Stimulated activated CD8-positive, alpha-beta memory T cell treated with anti-CD3 and anti-CD28 coated beads, Interleukin-12 subunit alpha, Interleukin-12 subunit beta, amount 100 ng/mL, for 24 hours (primary cell): ENCODE results near the gene ZNF667.

ENCODE experiments used
- DNase-seq: peaks from one replicate; pipeline ENCODE4 v3.0.0-alpha.2; 2020; ENCODE audit errors: extremely low read depth

The ZNF667 gene

GRCh38 chr19:56393119-56394012 lies 83.8 kb downstream of the ZNF667 start, which contains the start of gene ZNF582:
ZNF582 (minus strand) TSS chr19:56393534; CDS start chr19:56391752, 1,782 bp downstream.
- peak; percentile 76 for DNase-seq
